NCI-H82 treated with DMSO at 0.1 percent for 48 hours (cell line): ENCODE measurements around the gene ZNF738.

ENCODE experiments used
- DNase-seq: peaks from one replicate; lab custom pipeline; 2025; ENCODE audit not compliant: unreplicated experiment; lab: John Stamatoyannopoulos, UW

ZNF738 gene

DNA sequence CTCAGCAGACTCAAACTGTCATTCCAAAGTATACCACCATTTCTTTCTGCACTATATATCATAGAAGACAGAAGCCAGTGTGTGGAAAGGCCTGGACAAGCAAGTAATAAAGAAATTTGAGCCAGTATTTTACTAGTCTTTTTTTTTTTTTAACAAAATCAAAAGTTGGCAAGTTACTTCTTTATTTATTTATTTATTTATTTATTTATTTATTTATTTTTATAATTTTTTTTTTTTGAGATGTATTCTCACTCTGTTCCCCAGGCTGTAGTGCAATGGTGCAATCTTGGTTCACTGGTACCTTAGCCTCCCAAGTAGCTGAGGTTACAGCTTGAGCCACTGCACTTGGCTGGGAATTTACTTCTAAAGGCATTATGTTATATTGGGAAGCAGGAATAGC lies 63.4 kb downstream of the ZNF738 start:
- no peak for DNase-seq

DNA sequence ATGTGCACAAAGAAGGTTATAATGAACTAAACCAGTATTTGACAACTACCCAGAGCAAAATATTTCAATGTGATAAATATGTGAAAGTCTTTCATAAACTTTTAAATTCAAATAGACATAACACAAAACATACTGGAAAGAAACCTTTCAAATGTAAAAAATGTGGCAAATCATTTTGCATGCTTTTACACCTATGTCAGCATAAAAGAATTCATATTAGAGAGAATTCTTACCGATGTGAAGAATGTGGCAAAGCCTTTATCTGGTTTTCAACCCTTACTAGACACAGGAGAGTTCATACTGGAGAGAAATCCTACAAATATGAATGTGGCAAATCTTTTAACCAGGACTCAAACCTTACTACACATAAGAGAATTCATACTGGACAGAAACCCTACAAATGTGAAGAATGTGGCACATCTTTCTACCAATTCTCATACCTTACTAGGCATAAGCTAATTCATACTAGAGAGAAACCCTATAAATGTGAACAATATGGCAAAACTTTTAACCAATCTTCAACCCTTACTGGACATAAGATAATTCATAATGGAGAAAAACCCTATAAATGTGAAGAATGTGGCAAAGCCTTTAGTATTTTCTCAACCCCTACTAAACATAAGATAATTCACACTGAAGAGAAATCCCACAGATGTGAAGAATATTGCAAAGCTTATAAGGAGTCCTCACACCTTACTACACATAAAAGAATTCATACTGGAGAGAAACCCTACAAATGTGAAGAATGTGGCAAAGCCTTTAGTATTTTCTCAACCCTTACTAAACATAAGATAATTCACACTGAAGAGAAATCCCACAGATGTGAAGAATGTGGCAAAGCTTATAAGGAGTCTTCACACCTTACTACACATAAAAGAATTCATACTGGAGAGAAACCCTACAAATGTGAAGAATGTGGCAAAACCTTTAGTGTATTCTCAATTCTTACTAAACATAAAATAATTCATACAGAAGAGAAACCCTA lies 64.5 kb downstream of the ZNF738 start:
- DNase-seq: no peak
